CD14-positive monocyte (primary cell): ENCODE data around the gene CFAP57. TPM values are rescaled to one million over a fixed set of nuclear protein-coding genes. Genes with fewer than 3 reads are reported as not detected.

Source experiments
- DNase-seq, 3 donors: peaks; one replicate each; pipeline ENCODE4 v3.0.0-alpha.2; 2011 to 2022
- H2AFZ ChIP-seq: 2 replicates; pipeline ENCODE4 v1.6.0; 2012; ENCODE audit warnings: mild to moderate bottlenecking, low read depth, low read length, inconsistent platforms; ENCODE audit not compliant: insufficient read depth, poor library complexity, severe bottlenecking
- H3K27ac ChIP-seq, 2 donors: 1 replicate in 1 of 2; 2 replicates in 1 of 2; pipeline ENCODE4 v1.5.1; 2012 to 2013; ENCODE audit warnings: low read length in 2 of 2, control low read depth in 1 of 2, inconsistent platforms in 1 of 2, low read depth in 1 of 2, mild to moderate bottlenecking in 1 of 2
- H3K27me3 ChIP-seq, 2 donors: one replicate each; pipeline versions ENCODE4 v1.6.0 to v1.6.1; 2011 to 2013; ENCODE audit warnings: low read length in 2 of 2; ENCODE audit not compliant: control insufficient read depth in 2 of 2, insufficient read depth in 2 of 2
- H3K36me3 ChIP-seq, 2 donors: replicated peaks in 1 of 2; 1 replicate in 1 of 2; 2 replicates in 1 of 2; pipeline versions ENCODE4 v1.5.1 to v1.6.1; 2012 to 2013; ENCODE audit warnings: low read length in 2 of 2, control low read depth in 1 of 2, inconsistent platforms in 1 of 2, mild to moderate bottlenecking in 1 of 2; ENCODE audit not compliant: insufficient read depth in 2 of 2, control insufficient read depth in 1 of 2
- H3K4me1 ChIP-seq, 2 donors: 1 replicate in 1 of 2; 2 replicates in 1 of 2; pipeline versions ENCODE4 v1.5.1 to v1.6.1; 2012 to 2013; ENCODE audit warnings: low read length in 2 of 2, control low read depth in 1 of 2, inconsistent platforms in 1 of 2, mild to moderate bottlenecking in 1 of 2, moderate library complexity in 1 of 2; ENCODE audit not compliant: insufficient read depth in 2 of 2, control insufficient read depth in 1 of 2
- H3K4me2 ChIP-seq: replicated peaks from 2 replicates; pipeline ENCODE3; 2012; ENCODE audit warnings: low read length, moderate library complexity, mild to moderate bottlenecking; ENCODE audit not compliant: poor library complexity, severe bottlenecking; ENCODE audit errors: extremely low read depth
- H3K4me3 ChIP-seq, 3 experiments: fragments of 200-600 bp in 1 of 3; sonication (generic) in 1 of 3; replicated peaks in 1 of 3; 1 replicate in 2 of 3; 2 replicates in 1 of 3; pipeline ENCODE4 v1.5.1; 2011 to 2013; ENCODE audit warnings: low read length in 3 of 3, mild to moderate bottlenecking in 3 of 3, control low read depth in 2 of 3, low read depth in 2 of 3, inconsistent platforms in 1 of 3, moderate library complexity in 1 of 3
- H3K79me2 ChIP-seq: 2 replicates; pipeline ENCODE4 v1.6.0; 2012; ENCODE audit warnings: mild to moderate bottlenecking, control low read depth, inconsistent platforms, low read length, moderate library complexity; ENCODE audit not compliant: insufficient read depth
- H3K9ac ChIP-seq: 2 replicates; pipeline ENCODE4 v1.6.0; 2017; ENCODE audit warnings: low read length, mild to moderate bottlenecking; ENCODE audit not compliant: insufficient read depth, poor library complexity, severe bottlenecking
- H3K9me3 ChIP-seq, 2 donors: replicated peaks in 1 of 2; 1 replicate in 1 of 2; 2 replicates in 1 of 2; pipeline versions ENCODE4 v1.5.1 to v1.6.1; 2012 to 2013; ENCODE audit warnings: low read length in 2 of 2, control low read depth in 1 of 2; ENCODE audit not compliant: control insufficient read depth in 1 of 2, insufficient read depth in 1 of 2
- H4K20me1 ChIP-seq: 2 replicates; pipeline ENCODE4 v1.6.0; 2012; ENCODE audit warnings: mild to moderate bottlenecking, low read length, control low read depth, moderate library complexity; ENCODE audit not compliant: insufficient read depth
- H3K27ac Mint-ChIP-seq, 7 donors: one replicate each; pipeline ENCODE4 v1.8.0; 2020; ENCODE audit warnings: mild to moderate bottlenecking in 7 of 7, mixed read lengths in 7 of 7, moderate library complexity in 6 of 7, inconsistent platforms in 2 of 7
- H3K27me3 Mint-ChIP-seq, 3 donors: one replicate each; pipeline ENCODE4 v1.8.0; 2021 to 2022; ENCODE audit warnings: low read depth in 3 of 3, mild to moderate bottlenecking in 3 of 3, mixed read lengths in 3 of 3, moderate library complexity in 3 of 3, inconsistent platforms in 1 of 3
- H3K36me3 Mint-ChIP-seq, 2 donors: one replicate each; pipeline ENCODE4 v1.8.0; 2020; ENCODE audit warnings: mixed read lengths in 2 of 2, inconsistent platforms in 1 of 2, mild to moderate bottlenecking in 1 of 2
- H3K4me1 Mint-ChIP-seq: one replicate; pipeline ENCODE4 v1.8.0; 2020; ENCODE audit warnings: mild to moderate bottlenecking, mixed read lengths
- H3K4me3 Mint-ChIP-seq, 2 donors: one replicate each; pipeline ENCODE4 v1.8.0; 2020; ENCODE audit warnings: mild to moderate bottlenecking in 2 of 2, mixed read lengths in 2 of 2, moderate library complexity in 1 of 2
- H3K9me3 Mint-ChIP-seq, 7 donors: one replicate each; pipeline ENCODE4 v1.8.0; 2020 to 2022; ENCODE audit warnings: mixed read lengths in 7 of 7, mild to moderate bottlenecking in 6 of 7, moderate library complexity in 6 of 7, inconsistent platforms in 2 of 7
- WGBS: methylation state at CpG from one replicate; pipeline ENCODE4 v1.1.5; 2013; ENCODE audit warnings: missing lambda C conversion rate; ENCODE audit not compliant: insufficient coverage; 5-methylcytosine and 5-hydroxymethylcytosine counted together
- intact Hi-C, 2 donors: fragments of 100-400 bp; cut with micrococcal nuclease; formaldehyde crosslinking; loops; one replicate each; pipeline versions ENCODE4 v1.15.0 to v1.15.1; 2023
- polyA plus RNA-seq, 3 donors: library from polyadenylated mRNA; depleted of rRNA in 1 of 3; unstranded in 2 of 3; stranded (reverse) in 1 of 3; fragments of 300-500 nt in 2 of 3; fragments of >200 nt in 1 of 3; fragmentation: Illumina TruSeq in 2 of 3; gene quantifications; 1 replicate in 2 of 3; 2 replicates in 1 of 3; pipeline ENCODE4 v1.2.3, GENCODE V29; 2012 to 2021
- TF ChIP-seq, protein P1 (sequence below): fragments of 200-600 bp; IDR thresholded peaks from one replicate; pipeline ENCODE4 v1.8.0; 2022; ENCODE audit warnings: antibody characterized with exemption, mild to moderate bottlenecking

Gene CFAP57
- polyA plus RNA-seq, 3 donors, result 0.01 to 0.05 TPM; not detected in 1

GRCh38 chr1:43165765-43166164 lies 6.4 kb upstream of the CFAP57 start:
- no peaks in the 10 kb centered on the region for H4K20me1 ChIP-seq
- H3K27ac Mint-ChIP-seq, result peak overlapping the region in 1 of 7 donors; percentile 5
- intact Hi-C loops, result no loop called here
- no peaks in the 10 kb centered on the region for H3K27me3 Mint-ChIP-seq
- H3K27ac ChIP-seq, result no peak overlapping the region
- no peaks in the 10 kb centered on the region for H3K4me1 ChIP-seq
- peaks cover 4% of the 10 kb centered on the region for H3K79me2 ChIP-seq
- peaks cover under 1% of the 10 kb centered on the region for H3K4me1 Mint-ChIP-seq
- no peak for DNase-seq
- no peak overlapping the region for H3K9ac ChIP-seq
- TF ChIP-seq, protein P1, sequence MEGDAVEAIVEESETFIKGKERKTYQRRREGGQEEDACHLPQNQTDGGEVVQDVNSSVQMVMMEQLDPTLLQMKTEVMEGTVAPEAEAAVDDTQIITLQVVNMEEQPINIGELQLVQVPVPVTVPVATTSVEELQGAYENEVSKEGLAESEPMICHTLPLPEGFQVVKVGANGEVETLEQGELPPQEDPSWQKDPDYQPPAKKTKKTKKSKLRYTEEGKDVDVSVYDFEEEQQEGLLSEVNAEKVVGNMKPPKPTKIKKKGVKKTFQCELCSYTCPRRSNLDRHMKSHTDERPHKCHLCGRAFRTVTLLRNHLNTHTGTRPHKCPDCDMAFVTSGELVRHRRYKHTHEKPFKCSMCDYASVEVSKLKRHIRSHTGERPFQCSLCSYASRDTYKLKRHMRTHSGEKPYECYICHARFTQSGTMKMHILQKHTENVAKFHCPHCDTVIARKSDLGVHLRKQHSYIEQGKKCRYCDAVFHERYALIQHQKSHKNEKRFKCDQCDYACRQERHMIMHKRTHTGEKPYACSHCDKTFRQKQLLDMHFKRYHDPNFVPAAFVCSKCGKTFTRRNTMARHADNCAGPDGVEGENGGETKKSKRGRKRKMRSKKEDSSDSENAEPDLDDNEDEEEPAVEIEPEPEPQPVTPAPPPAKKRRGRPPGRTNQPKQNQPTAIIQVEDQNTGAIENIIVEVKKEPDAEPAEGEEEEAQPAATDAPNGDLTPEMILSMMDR, result no peak
- H3K36me3 Mint-ChIP-seq, result peaks cover 66 to 77% of the 10 kb centered on the region in 2 donors
- no peak overlapping the region for H3K4me3 ChIP-seq
- H3K9me3 Mint-ChIP-seq, result peaks cover 0 to 1% (median 0%) of the 10 kb centered on the region in 7 donors
- H3K9me3 ChIP-seq, result no peaks in the 10 kb centered on the region
- H3K4me3 Mint-ChIP-seq, result no peak overlapping the region
- peaks cover 59 to 84% of the 10 kb centered on the region in 2 donors for H3K36me3 ChIP-seq
- no peaks in the 10 kb centered on the region for H3K27me3 ChIP-seq
- H2AFZ ChIP-seq, result no peak overlapping the region
- 95% methylated on average over 5 of the region's 5 CpGs for WGBS
- no peak overlapping the region for H3K4me2 ChIP-seq

DNA sequence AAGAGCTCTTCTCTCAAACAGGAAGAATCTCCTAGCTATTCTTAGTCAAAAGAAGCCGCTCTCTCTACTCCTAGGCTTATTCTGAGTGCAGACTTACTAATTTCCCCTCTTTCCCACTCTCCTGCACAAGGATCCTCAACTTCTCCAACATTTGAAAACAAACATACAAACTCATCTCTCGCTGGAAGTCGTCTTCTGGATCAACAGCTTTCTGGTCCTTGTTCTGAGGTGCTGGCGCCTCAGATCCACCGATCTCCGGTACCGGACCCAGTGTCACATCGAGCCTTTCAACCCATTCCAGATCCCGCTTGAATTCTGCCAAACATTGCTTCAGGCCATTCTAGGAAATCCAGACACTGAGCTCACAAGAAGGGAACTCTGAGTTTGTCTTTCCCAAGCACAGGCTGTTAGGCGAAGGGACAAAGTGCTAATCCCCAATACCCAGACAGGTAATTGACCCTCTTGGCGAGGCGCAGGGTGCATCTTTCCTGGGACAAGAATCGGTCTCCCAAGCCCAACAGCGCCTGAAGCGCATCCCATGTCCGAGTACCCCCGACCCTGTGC lies 736 bp upstream of the CFAP57 start:
- Histone ChIP-seq H3K36me3 (peaks cover 35 to 45% of the 10 kb centered on the region in 2 donors), H3K9ac (peak overlapping the region; percentile 70), H3K27ac (peak overlapping the region in 1 of 2 donors; percentile 71), H3K9me3 (no peaks in the 10 kb centered on the region), H3K4me1 (peaks cover 9 to 16% of the 10 kb centered on the region in 2 donors), H2AFZ (peak overlapping the region; percentile 96), H3K4me3 (peak overlapping the region; percentile 62 to 98 (median 80)), H3K27me3 (peaks cover 0 to 17% of the 10 kb centered on the region in 2 donors), H3K79me2 (peaks cover 17% of the 10 kb centered on the region), H3K4me2 (peak overlapping the region; percentile 93), H4K20me1 (no peaks in the 10 kb centered on the region)
- Mint-ChIP-seq H3K27me3 (peaks cover 2 to 11% (median 7%) of the 10 kb centered on the region in 3 donors), H3K36me3 (peaks cover 36 to 43% of the 10 kb centered on the region in 2 donors), H3K4me3 (peak overlapping the region; percentile 94 to 96), H3K27ac (peak overlapping the region in 5 of 7 donors; percentile 81 to 97 (median 96)), H3K9me3 (peaks cover 0 to 3% (median 0%) of the 10 kb centered on the region in 7 donors), H3K4me1 (peaks cover 17% of the 10 kb centered on the region)
- DNase-seq, result no peak
- intact Hi-C loops, result loop anchor here in 1 of 2 donors (5.0 to 10.0 kb wide), 4 partner anchors 193 to 404 kb away; partner anchors contain the start of genes C1orf50, ELOVL1, P3H1 and ZNF691
- TF ChIP-seq, protein P1, result no peak
- 22% methylated on average over 17 of the region's 17 CpGs for WGBS
